CD4-positive, alpha-beta T cell treated with Interleukin-15 for 1 hour (primary cell): Measurements from ENCODE around the gene KRT75.
A peak's percentile ranks its signal among the peaks of the same experiment; 100 is the strongest.
"Not testable (repeated sequence)": the region's sequence is repeated elsewhere in the genome, so short reads cannot be mapped to it uniquely, and the experiment has no call there.

Experiments used
- DNase-seq: peaks from one replicate; pipeline ENCODE4 v3.0.0-alpha.2; 2020

Gene KRT75

DNA sequence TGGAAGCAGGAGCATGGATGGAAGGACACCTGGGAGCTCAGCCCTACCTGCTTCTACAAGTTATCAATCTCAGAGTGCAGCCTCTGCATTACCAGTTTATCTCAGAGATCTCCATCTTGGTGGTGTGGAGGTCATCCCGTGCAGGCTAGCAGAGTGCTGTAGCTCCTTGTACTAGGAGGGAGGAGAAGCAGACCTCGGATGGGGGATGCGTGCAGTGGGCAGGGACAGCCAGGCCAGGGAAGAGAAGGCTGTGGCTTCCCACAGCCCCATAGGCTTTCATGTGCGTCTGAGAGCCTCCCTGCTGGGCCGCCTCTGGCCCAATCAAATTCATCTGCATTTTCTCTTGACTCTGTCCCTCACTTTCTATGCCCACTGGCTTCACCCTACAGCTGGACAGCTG, 19.2 kb downstream of the KRT75 start:
- no peak for DNase-seq

DNA sequence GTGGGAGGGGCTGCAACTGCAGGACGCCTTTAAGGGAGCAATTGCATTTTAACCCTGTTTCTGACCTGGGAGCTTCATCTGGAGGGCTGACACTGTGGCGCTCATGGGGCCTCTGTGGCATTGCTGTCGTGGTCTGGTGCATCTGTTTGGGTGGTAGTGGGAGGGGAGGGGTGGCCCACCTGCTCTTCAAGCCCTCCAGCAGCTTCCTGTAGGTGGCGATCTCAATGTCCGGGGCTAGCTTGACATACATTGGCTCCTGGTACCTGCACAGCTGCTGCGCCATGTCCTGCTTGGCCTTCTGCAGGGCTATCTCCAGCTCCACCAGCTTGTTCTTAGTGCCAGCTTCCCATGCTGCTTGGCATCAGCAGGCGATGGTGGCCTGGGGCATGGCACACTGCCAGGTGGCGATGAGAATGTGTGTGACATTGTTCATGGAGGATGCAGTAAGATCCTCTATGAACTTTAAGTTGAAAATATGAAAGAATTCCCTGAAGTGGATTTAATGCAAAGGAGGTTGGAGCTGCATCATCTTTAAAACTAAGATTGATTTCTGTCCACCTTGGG, 20.3 kb downstream of the KRT75 start:
- DNase-seq: no peak

DNA sequence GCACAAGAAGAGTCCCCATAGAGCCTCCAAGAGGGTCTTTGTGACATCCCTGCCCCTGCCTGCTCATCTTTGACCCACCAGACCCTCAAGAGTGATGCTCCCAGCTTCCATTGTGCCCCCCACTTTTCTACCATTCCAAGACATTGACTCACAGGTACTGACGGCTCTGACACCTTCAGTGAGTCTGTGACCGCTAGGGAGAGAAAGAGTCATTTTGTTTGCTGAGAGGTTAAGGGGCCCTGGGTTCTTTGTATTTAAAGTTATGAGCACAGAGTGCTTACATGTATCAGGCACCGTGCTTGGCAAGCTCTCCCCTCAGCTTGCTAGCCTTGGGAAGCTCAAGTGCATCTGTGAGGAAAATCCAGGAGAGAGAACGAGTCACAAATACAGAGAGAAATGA, 21.0 kb downstream of the KRT75 start:
- no peak for DNase-seq

- DNase-seq: no peak
Measured at GRCh38 chr12:52411815-52412214, 22.4 kb downstream of the KRT75 start.

- not testable (repeated sequence) for DNase-seq
Measured at GRCh38 chr12:52410589-52411248, 23.5 kb downstream of the KRT75 start.

GRCh38 chr12:52407918-52408317, 26.3 kb downstream of the KRT75 start:
- DNase-seq: no peak

GRCh38 chr12:52405922-52406385, 28.2 kb downstream of the KRT75 start, which contains the start of gene KRT82:
Gene KRT82 (minus strand): TSS chr12:52406335. CDS start chr12:52406277, 58 bp downstream.
- DNase-seq: no peak

DNA sequence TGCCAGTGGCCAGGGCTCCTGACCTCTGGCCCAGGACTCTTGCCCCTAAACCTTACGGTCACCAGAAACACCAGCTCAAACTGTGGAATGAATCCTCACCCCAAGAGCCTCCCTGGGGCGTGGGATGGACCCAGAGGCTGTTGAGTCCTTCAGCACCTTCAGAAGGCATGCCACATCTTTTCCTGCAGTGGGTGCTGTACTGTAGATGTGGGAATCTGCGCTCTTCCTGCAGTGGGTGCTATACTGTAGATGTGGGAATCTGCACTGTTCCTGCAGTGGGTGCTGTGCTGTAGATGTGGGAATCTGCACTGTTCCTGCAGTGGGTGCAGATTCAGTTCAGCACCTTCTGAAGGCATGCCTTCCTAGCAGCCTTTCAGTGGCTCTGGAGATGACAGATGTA, 29.2 kb downstream of the KRT75 start:
- no peak for DNase-seq

DNA sequence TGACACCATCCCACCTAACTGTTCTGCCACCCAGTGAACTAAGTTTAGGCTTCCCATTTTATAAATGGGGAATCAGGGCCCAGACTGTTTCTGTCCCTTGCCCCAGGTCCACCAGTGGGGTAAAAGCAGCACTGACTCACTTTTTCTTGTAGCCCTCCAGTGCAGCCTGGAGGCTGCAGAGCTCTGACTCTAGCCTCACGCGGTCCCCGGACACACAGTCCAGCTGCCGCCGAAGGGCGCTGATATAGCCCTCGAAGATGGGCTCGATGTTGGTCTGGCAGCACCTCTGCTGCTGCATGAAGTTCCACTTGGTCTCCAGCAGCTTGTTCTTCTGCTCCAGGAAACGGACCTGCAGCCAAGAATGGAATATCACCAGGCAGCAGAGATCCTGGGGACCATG, 30.6 kb downstream of the KRT75 start:
- no peak for DNase-seq

DNA sequence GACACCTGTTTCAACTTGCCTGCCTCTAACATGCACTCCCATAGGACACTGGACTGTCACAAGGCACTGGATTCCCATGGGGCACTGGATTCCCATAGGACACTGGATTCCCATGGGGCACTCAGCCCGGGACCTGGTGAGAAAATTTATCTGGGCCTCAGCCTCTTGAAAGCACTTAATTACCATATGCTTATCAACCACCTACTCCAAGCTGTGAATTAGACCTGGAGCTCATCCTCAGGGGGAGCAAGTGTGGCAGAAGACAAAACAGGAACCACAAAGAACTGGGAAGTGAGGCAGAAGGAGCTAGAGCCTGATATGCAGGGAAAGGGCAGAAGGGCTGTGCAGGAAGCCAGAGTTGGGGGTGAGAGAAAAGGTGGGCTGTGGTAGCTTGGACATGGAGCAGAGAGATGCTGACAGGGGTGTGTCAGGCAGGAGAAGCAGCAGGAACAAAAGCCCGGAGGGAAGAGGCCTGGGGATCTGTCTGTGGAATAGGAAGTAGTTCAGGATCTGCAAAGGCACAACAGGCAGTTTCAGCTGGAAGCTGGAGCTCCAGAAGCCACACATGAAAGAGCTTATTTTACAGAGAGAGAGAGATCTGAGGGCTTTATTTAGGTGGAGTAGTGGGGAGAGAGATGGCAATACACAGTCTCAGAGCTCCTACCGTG, 31.2 kb downstream of the KRT75 start:
- no peak for DNase-seq

- no peak for DNase-seq
Measured at GRCh38 chr12:52402377-52402776, 31.8 kb downstream of the KRT75 start.

- no peak for DNase-seq
Measured at GRCh38 chr12:52401926-52402325, 32.2 kb downstream of the KRT75 start.

DNA sequence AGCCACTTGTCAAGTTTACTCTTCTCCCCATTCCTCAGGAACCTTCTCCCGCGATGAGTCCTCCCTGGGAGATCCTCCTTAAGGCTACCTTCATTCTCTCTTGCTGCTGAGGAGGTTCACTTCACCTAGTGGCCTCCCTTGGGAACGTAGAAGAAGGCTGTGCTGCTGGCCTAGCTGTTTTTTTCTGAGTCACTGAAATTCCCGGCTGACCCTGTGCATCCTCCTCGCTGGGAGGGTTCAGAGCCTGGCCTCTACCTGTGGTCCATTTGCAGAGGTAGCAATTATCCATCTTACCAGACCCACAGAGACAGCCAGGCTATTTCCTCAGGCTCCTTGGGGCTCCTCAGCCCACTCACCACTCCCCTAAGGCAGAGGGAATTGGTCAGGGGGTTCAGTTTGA, 32.6 kb downstream of the KRT75 start:
- no peak for DNase-seq

DNA sequence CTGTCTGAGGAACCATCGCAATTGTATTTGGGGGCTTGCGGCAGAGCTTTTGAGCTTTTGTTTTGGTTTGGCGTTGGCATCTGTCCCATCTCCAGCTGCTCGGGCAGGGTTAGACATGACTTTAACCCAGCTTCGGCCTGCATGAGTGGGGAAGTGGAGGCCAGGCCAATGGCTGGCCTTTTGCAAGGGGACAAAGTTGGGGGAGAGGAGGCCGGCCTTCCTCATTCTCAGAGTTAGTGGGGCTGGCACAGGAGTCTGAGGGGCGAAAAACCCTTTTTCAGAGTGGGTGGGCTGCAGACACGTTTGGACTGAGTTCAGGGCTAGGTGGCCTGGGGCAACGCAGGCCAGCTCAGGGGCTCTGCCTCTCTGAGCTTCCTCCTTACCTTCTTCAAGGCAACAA, 33.3 kb downstream of the KRT75 start:
- no peak for DNase-seq

- DNase-seq: no peak
Measured at GRCh38 chr12:52399756-52400155, 34.4 kb downstream of the KRT75 start.

DNA sequence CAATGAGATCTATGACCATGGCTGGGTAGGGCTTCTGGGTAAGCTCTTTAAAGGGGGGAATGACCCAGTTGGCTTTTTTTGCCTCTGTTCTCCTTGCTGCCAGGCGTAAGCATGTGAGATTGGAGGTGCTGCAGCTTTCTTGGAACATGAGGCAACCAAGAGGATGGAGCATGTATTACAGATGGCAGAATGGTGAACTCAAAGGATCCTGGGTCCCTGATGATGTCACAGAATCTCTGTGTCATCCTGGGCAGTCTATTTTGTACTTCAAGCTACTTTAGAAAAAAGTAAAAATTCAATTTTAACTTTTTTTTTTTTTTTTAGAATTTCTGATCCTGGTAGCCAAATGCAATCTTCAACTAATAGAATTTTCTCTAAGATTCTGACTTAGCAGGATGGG, 36.0 kb downstream of the KRT75 start:
- DNase-seq: no peak

- no peak for DNase-seq
Measured at GRCh38 chr12:52396656-52397055, 37.5 kb downstream of the KRT75 start.

DNA sequence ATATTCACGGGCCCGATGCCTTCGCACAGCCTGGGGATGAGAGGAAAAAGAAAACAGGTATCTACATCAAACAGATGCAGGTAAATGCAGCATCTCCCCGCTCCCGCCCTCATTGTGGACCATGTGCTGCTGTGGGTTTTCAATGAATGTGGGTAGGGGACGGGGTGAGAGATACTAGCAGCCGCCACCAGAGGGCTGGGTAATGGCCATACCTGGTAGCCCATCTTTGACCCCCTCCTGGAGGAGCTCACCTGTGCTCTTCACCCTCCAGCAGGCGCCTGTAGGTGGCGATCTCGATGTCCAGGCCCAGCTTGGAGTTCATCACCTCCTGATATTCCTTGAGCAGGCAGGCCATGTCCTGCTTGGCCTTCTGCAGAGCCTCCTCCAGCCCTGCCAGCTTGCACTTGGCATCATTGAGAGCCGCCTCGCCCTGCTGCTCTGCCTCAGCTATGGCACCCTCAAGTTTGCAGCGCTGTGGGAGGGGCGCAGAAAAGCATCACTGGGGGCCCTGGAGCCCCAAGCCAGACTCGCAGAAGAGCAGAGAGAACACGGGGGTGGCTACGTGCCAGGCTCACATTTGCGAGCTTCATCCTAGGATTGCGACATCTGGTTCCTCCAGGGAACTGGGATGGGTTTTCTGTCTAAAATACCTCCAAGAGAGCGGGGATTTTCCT, 38.3 kb downstream of the KRT75 start:
- DNase-seq: no peak

DNA sequence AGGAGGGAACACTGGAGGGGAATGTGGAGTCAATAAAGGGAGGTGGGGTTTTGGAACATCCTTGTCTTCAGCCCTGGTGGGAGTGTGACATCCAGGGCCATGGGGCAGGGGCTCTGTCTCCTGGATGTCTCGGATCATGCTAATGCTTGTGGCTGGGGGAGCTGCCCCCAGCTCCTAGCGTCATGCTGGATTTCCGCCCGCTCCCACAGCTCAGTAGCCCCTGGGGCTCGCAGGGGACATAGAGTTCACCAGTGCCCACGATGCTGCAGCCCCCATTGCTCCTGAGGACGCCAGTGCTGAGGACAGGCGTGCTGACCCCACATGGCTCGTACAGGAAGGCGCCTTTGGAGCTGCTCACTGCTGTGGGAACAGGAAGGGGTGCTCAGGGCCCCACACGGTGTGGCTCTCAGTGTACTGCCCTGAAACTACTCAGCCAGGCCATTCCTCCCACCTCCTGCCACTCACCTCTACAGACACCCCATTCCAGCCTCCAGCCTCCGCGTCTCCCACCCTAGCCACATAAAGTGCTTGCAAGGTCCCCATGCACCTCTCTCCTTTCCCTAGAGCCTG, 39.2 kb downstream of the KRT75 start:
- DNase-seq: peak; percentile 12

DNA sequence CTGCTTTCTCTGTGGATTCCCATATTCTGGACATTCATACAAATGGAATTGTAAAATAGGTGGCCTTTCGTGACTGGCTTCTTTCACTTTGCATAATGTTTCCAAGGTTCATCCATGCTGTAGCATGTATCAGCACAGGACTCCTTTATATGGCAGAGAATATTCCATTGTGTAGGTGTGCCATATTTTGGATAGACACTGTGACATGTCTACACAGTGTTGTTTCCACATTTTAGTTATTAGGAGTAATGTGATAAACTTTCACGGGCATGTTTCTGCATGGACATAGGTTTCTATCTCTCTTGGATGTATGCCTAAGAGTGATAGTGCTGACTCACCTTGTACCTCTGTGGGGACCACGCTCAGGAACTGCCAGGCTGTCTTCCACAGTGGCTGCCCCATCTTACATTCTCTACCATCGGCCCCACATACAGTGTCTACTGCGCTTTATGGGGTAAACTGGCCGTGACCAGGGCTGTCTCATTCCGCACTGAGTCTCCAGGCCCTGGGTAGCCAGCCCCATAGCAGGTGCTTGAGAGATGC, 41.6 kb downstream of the KRT75 start:
- no peak for DNase-seq

- DNase-seq: no peak
Measured at GRCh38 chr12:52391618-52392002, 42.6 kb downstream of the KRT75 start.

GRCh38 chr12:52390739-52391617, 43.2 kb downstream of the KRT75 start:
- DNase-seq: no peak
